ENCODE results near the gene SHISA3. TPM values are rescaled to one million over a fixed set of nuclear protein-coding genes. Genes with fewer than 3 reads are reported as not detected.

SHISA3 gene
- total and polyA plus RNA-seq, 2 of the 8 experiments (the other 6 are each of a cell fraction or from before 2014, with no cell fraction given): 2.0 to 9.3 TPM

- TF ChIP-seq CHD7 (IDR thresholded peaks at IDR 0.05; ENCODE audit: insufficient replicate concordance, low read length) (no peak), KDM5A (IDR thresholded peaks at IDR 0.05; ENCODE audit: low read length) (no peak), SP2 (IDR thresholded peaks at IDR 0.05; ENCODE audit: low read length) (no peak), YY1 (IDR thresholded peaks at IDR 0.05; ENCODE audit: low read depth, low read length) (no peak), RBBP5 (IDR thresholded peaks at IDR 0.05; ENCODE audit: borderline replicate concordance, low read depth, low read length) (no peak)
These were observed 35.8 kb upstream of the SHISA3 start (continued) for GRCh38 chr4:42361456-42361855.
